GM20431 (cell line): Measurements from ENCODE around the gene PEG3.

ENCODE experiments used
- in situ Hi-C: fragments of 300-500 bp; cut with MseI, MboI; formaldehyde crosslinking; loops from one replicate; pipeline ENCODE4 v1.15.0; 2020; ENCODE audit warnings: low sequenced_read_pairs; ENCODE audit not compliant: unreplicated experiment

The PEG3 gene

GRCh38 chr19:56839652-56840450 lies 675 bp downstream of the PEG3 start:
- in situ Hi-C loops = no loop called here

DNA sequence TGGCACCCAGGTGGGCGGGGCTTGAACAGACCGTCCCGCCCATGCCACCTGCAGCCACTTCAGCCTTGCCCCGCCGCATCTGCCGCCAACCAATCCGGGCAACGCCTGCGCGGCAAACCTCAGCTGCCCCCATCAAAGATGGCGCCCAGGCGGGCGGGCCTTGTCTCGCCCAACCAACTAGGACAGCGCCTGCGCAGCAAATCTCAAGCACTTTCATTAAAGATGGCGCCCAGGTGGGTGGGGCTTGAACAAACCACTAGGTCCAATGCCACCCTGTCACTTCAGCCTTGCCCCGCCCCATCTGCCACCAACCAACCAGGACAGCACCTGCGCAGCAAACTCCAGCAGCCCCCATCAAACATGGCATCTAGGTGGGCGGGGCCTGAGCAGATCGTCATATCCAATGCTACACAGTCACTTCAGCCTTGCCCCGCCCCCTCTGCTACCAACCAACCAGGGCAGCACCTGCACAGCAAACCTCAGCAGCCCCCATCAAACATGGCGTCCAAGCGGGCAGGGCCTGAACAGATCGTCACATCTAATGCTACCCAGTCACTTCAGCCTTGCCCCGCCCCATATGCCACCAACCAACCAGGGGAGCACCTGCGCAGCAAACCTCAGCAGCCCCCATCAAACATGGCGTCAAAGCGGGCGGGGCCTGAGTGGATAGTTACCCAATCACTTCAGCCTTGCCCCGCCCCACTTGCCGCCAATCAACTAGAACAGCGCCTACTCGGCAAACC lies 1.4 kb downstream of the PEG3 start:
- in situ Hi-C loops = no loop called here

- in situ Hi-C loops = no loop called here
These were observed 2.3 kb downstream of the PEG3 start for GRCh38 chr19:56838024-56838908.

DNA sequence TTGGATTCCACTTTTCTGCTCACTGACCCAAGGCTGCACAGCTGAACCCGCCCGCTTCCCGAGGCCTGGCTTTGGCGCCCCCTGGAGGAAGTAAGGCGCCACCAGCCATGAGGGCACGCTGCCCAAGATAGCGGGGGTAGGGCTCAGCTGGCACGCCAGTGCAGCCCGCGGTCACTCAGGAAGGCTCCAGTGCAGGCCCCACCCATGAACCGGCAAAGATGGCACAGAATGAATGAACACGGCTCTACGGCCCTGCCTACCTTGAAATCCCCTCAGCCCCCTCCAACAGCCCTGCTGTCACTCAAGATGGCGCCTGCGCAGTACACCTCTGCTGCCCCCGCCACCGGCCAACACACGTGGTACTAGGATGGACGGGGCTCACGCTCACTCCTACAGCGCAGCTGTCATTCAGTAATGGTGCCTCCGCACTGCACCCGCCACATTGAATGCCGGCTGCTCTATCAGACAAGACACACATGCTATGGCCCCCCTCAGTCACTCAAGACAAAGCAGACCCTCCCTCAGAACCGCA lies 3.0 kb downstream of the PEG3 start:
- in situ Hi-C loops = no loop called here

- in situ Hi-C loops = no loop called here
These were observed 3.5 kb downstream of the PEG3 start for GRCh38 chr19:56837004-56837403.

- in situ Hi-C loops = no loop called here
These were observed 4.5 kb downstream of the PEG3 start for GRCh38 chr19:56836059-56836458.

GRCh38 chr19:56835401-56835800 lies 5.1 kb downstream of the PEG3 start:
- in situ Hi-C loops = no loop called here

GRCh38 chr19:56834564-56835375 lies 5.8 kb downstream of the PEG3 start:
- in situ Hi-C loops = no loop called here

DNA sequence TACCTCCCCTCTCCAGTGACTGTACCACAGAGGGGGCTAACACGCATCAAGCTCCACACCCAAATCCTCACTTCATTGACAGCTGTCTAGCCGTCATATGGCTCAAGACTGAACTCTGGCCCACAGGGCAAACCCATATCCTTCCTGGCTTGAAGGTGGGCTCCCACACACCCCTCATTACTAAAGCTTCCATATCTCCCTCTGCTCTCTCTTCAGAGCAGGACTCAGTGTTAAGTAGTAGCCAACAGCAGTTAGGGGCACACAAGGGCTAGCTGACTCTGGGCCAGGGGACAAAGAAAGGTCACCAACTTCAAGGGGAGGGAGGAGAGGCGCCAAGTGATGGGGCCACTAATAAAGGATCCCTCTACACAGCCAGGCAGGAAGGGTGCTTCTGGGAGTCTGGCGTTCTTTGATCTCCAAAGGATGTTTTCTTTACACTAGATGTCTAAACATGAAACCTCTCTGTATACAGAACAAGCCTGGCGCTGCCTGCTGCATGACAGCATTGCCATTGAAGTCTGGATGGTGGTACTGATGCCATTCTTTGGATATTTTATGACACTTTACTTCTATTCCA lies 8.1 kb downstream of the PEG3 start:
- in situ Hi-C loops = no loop called here

DNA sequence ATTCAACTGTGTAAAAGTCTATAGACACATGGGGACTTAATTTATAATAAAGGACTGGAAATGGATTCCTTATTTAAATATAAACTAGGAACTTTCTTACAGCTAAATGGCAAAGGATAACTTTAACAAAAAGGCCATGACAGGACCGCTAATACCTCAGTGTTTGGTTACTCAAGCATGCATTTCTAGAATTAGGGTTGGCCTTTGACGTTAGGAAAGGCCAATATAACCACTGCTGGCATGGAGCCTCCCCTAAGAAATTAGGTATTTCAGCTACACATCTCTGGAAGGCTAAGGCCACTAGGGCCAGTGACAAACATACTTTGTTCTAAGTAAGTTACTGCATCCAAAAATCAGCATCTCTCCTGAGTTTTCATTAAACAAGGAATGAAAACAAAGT lies 9.3 kb downstream of the PEG3 start:
- in situ Hi-C loops = no loop called here

DNA sequence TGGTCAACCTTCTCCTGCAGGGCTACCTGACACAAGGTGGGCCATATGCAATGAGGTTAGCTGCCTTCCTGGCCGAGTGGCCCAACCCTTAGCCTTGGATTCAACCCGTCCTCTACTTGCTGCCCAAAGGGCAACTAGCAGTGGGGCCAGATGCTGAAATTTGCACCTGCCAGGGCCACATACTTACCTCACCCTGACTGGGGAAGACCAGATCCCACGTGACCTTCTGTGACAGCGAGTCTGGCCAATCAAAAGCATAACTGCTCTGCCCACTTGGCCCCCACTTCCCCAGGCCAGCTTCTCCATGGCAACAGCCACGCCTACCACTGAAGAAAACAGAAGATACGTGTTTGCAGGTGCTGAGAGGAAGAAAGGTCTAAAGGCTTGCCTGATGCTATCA lies 10.9 kb downstream of the PEG3 start:
- in situ Hi-C loops = no loop called here

DNA sequence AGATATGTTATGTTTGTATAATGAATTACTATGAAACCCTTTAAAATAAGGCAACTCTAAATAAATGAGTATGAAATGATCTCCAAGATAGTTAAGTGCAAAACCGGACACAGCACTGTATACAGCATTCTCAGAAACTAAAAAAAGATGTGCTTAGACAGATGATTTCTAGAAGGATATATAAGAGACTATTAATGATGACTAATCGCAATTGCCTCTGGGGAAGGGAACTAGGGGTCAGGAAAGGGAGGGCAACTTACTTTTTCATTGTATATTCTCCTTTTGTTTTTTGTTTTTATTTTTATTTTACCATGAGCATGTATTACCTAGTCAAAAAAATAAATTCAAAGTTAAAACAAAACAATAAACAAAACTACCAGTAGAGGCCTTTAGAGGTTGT lies 12.8 kb downstream of the PEG3 start:
- in situ Hi-C loops = no loop called here

DNA sequence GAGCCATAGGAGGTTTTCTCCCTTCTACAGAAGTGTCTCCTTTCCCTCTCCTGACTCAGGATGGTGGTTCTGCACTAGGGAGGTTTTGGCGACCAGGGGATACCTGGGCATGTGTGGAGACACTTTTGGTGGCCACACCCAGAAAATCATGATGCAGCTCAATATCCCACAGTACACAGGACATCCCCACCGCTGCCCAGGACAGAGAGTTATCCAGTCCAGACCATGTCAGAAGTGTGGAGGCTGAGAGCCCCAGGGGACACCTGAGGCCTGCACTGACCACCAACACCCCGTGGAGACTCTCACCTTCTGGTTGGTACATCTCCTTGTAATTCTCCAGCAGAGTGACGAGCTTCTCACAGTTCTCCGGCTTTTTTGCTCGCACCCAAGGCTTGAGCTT lies 16.6 kb downstream of the PEG3 start:
- in situ Hi-C loops = no loop called here

DNA sequence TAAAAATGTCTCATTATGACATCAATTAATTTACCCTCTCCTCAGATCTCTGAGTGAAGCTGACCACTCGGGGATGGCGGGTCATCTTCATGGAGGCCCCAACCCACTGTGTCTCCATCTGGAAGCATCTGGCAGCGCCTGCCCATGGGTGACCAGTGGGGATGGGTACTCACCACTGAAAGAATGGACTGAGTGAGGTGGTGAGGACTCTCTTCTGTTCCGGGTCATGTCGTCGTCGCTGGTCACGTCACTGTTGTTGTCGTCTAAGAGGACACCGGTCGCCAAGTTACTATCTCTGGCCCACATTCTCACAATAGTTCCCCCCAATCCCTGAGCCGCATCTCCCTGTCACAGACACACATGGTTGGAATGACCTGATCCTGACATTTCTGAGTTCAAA lies 17.1 kb downstream of the PEG3 start:
- in situ Hi-C loops = no loop called here

DNA sequence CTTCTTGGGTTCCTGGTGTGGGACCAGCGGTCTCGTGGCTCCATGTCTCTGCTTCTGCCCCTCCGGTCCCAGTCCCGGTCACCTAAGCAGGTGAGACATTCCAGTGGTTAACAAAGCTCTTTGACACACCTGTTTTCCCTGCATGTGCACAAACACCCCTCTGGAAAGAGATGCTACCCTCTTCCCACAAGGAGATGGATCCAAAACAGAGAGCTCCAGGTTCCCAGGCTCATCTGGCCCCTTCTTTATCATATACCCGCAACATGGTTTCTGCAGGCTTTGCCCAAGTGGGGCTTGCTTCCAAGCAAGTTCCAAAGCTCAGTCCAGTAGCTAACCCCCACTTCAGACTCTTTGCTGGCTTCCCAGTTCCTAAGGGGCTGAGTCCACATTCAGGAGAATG lies 17.8 kb downstream of the PEG3 start:
- in situ Hi-C loops = no loop called here

GRCh38 chr19:56821675-56822074 lies 18.9 kb downstream of the PEG3 start:
- in situ Hi-C loops = no loop called here

DNA sequence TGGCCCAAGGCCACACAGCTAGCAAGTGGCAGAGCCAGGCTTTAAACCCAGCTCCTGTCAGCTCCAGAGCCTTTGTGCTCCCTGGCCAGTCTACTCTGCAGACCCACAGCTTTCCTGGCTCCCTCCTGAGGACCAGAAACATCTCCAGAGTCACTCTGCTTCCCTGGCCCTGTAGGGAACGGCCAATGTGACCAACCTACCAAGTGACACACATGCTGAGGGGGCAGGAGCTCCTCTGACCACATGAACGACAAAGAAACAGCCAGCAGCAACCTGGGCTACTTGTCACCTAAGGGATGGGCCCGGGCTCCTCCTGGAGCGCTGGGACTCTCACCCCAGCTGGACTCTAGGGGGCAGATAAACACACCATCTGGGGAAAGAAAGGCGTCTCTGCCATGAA lies 19.3 kb downstream of the PEG3 start:
- in situ Hi-C loops = no loop called here

DNA sequence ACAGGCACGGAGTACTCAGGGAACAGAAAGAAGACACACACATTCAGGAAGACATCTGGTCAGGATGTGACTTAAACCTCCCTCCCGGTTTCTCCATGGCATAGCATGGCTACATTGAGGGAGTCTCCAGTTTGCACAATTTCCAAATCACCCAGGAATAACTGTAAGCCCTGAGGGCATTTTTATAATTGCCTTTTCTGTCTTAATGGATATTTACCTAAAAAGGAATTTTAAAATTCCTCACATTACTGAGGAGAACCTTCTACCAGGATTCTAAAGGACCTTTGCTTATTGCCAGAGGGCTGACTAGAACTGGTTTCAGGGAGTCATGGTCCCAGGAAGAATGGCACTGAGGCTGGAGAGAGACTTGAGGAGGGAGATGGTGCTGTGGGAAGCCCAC lies 21.4 kb downstream of the PEG3 start:
- in situ Hi-C loops = no loop called here

- in situ Hi-C loops = no loop called here
These were observed 25.9 kb downstream of the PEG3 start for GRCh38 chr19:56814656-56815055.
